Fibroblast of lung (primary cell): ENCODE results near the gene NOX3.

Experiments used
- CTCF ChIP-seq, 2 donors: IDR thresholded peaks in 1 of 2; conservative IDR thresholded peaks in 1 of 2; 1 replicate in 1 of 2; 2 replicates in 1 of 2; pipeline ENCODE4 v1.5.1; 2011 to 2012; ENCODE audit warnings: low read length in 2 of 2, control low read depth in 1 of 2, inconsistent platforms in 1 of 2, low read depth in 1 of 2, mild to moderate bottlenecking in 1 of 2
- EZH2 ChIP-seq: IDR thresholded peaks from 2 replicates; pipeline ENCODE4 v1.5.1; 2012; ENCODE audit warnings: low read length, control low read depth, mild to moderate bottlenecking; ENCODE audit errors: missing control alignments

- TF ChIP-seq CTCF (conservative IDR thresholded peaks at IDR 0.05 in 1 of 2, IDR thresholded peaks at IDR 0.05 in 1 of 2; ENCODE audit: low read depth in 1 of 2, low read length in 2 of 2) (no peak), EZH2 (no peak)
Observed at GRCh38 chr6:155374681-155375080, 81.0 kb downstream of the NOX3 start.
